Hindlimb muscle (tissue), 1 donor: ENCODE data around the gene BANP. TPM values are rescaled to one million over a fixed set of nuclear protein-coding genes. Genes with fewer than 3 reads are reported as not detected.
"Not testable (repeated sequence)": the region's sequence is repeated elsewhere in the genome, so short reads cannot be mapped to it uniquely, and the experiment has no call there.

ENCODE experiments used
- DNase-seq: peaks from one replicate; pipeline ENCODE4 v3.0.0-alpha.2; 2013
- polyA plus RNA-seq: library from polyadenylated mRNA; unstranded; fragments of 120-200 nt; gene quantifications from one replicate; pipeline ENCODE4 v1.2.1, GENCODE V29; 2013; ENCODE audit not compliant: insufficient read length

Gene BANP
- polyA plus RNA-seq, 1 donor: 16.9 TPM

DNA sequence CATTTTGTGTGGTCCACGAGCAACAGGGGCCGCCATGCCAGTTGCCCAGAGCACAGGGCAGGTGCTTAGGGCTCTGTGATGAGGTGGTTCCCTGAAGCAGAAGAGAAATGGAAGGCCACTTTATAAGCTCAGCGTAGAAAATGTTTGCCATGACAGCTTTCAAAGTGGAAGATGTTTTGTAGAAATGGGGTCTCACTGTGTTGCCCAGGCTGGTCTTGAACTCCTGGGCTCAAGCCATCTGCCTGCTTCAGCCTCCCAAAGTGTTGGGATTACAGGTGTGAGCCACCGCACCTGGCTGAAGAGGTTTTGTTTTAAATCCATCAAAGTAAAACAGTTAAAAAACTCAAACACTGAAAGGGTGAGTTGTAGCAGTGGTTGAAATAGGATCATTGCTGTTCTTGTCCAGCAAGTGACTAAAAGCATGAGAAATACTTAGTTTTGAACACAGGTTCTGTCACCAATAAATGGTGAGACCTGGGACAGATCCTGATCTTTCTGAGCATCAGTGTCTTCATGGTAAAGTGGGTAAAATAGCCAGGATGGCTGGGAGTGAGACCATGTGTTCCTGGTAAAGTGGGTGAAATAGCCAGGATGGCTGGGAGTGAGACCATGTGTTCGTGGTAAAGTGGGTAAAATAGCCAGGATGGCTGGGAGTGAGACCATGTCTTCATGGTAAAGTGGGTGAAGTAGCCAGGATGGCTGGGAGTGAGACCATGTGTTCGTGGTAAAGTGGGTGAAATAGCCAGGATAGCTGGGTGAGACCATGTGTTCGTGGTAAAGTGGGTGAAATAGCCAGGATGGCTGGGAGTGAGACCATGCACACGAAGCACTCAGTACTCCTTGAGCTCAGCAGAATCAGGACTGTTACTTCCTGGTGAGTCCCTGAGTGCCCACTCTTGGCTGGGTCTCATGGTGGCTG is 46.0 kb downstream of the BANP start:
- no peak for DNase-seq

DNA sequence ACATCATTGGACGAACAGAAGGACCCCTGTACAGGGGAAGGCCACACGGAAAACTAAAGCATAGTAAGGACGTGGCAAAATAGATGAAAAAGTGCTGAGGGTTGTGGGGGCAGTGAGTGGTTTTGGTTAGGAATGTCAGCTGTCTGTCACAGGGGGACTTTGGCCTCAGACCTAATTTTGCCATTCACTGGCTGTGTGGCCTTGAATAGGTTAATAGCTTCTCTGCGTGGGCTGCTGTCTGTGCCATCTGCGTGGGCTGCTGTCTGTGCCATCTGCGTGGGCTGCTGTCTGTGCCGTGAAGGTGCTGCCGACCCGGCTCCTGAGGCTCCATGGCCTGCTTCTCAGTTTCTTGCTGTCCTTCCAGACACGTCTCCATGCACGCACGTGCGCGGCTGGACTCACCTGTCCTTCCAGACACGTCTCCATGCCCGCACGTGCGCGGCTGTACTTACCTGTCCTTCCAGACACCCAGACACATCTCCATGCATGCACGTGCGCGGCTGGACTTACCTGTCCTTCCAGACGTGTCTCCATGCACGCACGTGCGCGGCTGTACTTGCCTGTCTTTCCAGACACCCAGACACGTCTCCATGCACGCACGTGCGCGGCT is 47.1 kb downstream of the BANP start:
- not testable (repeated sequence) for DNase-seq

DNA sequence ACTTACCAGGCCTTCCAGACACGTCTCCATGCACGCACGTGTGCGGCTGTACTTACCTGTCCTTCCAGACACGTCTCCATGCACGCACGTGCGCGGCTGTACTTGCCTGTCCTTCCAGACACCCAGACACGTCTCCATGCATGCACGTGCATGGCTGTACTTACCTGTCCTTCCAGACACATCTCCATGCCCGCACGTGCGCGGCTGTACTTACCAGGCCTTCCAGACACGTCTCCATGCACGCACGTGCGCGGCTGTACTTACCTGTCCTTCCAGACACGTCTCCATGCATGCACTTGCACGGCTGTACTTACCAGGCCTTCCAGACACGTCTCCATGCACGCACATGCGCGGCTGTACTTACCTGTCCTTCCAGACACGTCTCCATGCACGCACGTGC is 47.8 kb downstream of the BANP start:
- DNase-seq: not testable (repeated sequence)

DNA sequence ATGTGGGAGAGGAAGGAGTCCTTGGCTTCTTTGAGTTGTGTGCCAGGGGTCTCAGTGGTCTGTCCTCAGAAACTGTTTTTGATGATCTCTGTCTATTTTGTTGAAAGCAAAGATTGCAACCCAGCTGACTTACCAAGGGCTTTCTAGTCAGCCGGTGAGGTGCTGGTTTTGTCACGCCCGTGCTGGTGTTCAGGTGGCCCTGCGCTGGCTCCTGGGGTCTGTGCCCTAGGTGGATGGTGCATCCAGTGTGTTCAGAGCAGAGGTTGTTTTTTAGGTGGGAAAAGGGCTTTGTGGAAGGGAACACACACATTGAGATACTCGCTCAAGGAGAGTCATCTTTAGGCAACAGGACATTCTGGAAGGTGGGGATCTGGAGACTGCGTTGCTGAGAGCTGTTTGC is 51.0 kb downstream of the BANP start:
- DNase-seq: no peak

DNA sequence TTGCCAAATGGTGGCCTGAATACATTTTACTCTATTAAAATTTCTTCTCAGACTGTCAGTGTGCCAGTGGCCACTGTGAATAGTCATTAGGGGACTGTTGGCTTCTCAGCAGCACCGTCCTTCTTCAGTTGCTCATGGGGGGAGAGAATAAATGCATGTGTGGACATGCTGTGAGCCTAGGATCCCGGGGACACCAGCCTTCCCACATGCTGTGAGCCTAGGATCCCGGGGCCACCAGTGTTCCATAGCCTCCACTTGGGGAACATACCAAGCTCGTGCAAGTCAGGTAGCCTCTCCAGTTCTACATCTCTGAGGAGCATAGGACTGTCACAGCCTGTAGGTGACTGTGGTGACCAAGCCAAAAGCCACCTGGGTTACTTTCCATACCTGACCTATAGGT is 51.5 kb downstream of the BANP start:
- DNase-seq: no peak

DNA sequence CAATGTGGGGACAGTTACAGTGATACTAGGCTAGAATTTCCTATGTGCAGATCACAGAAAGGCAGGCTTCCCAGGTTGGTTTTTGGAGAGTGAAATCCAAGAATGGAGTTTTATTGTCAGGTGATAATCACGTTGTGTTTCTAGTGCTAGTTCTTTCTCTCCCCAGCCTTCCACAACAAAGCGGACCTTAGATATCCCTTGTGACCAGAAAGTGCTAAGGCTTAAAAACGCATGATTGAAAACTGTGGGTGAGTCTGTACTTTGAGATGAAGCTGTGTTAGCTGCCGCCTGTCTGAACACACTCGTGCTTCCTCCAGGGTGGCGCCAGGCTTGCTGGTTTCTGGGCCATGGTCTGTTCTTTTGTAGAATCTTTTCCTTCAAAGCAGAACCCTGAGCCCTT is 52.1 kb downstream of the BANP start:
- DNase-seq: no peak

DNA sequence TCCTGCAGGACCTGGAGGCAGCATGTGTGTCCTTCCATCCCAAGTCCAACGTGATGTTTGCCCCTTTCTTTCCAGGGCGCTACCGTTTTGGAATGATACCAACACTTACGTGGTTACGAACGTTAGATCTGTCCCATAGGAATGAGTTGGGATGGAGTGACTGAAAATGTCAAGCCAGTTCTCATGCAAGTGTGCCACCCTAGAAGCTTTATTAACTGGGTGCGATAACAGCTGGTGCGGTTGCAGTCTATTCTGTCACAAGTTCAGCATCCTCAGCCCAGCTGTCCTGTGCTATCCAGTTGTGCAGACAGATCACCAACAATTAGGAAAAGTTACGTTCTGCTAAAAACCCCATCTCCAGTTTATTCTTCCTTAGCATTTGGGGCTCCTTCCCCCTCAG is 52.5 kb downstream of the BANP start:
- no peak for DNase-seq

DNA sequence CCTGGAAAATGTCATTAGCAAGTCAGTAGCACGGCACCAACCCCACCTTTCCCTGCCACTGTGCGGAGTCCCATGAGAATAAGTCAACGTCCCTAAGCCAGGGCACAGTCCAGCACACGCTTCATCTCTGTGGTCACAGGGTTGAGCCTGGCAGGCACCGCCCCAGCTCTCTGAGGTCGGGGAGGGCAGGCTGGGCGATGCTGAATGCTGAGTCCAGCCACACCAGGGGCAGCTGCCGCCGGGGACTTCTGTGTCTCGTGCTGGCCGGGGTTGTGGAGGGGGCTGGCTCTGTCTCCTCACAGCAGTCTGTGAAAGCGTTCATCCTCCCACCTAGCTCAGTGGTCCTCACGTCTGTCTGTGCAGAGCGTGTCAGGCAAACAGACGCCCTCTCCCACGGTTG is 53.2 kb downstream of the BANP start:
- no peak for DNase-seq

DNA sequence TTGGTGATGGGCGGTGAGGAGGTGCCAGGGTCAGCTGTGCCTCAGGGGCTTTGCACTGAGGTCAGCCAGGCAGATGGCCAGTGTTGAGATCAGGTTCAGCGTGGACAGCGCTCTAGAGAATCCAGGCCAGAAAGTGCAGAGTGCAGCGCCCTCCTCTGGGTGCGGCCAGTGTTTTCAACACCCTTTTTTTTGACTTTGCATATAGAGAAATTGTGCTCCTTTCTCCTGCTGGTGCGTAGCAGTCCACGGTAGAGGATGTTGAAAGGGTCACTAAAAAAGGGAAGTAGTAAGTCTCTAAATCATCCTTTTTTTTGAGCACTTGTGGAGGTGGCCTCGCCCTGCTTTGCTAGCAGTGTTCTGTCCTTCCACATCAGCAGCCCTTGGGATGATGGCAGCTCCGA is 53.9 kb downstream of the BANP start:
- DNase-seq: no peak

DNA sequence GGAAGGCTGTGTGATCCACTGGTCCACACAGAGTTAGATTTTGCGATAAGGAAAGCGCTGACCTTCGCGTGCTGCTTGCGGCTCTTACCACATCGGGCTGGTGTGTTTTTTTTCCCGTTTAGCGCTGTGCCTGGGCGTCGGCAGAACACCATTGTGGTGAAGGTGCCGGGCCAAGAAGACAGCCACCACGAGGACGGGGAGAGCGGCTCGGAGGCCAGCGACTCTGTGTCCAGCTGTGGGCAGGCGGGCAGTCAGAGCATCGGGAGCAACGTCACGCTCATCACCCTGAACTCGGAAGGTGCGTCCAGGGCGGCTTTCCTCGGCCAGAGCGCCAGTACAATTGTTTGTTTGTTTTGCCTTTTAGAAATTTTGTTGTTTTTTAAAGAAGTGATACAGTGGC is 54.7 kb downstream of the BANP start:
- DNase-seq: no peak

DNA sequence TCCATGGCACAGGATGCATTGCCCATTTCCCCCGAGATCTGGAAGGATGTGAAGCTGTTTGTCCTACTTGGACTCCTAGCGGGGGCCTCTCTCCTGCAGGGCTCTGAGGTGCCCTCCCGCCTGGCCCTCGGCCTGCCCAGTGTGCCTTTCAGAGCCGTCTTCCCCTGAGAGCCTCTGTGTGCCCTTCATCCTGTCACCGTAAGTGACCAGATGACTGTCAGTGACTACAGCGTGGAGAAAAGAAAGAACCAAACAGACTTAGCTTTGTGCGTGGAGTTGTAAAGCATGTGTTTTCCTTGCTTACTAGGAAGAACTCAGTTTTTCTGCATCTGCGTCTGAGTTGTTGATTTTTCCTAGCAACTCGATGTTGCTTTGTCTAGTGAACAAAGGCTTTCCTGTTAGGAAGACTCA is 56.1 kb downstream of the BANP start:
- no peak for DNase-seq

DNA sequence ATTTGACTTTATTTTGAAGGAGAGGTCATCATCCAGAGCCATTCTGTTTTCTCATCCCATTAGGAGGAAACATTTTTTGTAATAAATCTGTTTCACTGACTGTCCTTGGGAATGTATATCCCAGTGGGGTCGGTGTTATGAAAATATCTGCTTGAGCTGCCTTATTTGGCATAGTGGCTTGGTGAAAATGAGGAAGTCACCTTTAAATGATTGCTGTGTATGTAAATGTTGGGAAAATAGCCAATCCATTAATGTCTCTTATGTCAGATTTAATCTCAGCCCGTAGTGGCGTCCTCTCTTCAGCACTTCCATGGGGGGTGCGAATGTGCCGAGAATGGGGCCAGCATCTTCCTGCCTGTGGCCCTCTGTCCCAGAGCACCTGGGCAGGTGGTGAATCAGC is 57.6 kb downstream of the BANP start:
- DNase-seq: no peak

DNA sequence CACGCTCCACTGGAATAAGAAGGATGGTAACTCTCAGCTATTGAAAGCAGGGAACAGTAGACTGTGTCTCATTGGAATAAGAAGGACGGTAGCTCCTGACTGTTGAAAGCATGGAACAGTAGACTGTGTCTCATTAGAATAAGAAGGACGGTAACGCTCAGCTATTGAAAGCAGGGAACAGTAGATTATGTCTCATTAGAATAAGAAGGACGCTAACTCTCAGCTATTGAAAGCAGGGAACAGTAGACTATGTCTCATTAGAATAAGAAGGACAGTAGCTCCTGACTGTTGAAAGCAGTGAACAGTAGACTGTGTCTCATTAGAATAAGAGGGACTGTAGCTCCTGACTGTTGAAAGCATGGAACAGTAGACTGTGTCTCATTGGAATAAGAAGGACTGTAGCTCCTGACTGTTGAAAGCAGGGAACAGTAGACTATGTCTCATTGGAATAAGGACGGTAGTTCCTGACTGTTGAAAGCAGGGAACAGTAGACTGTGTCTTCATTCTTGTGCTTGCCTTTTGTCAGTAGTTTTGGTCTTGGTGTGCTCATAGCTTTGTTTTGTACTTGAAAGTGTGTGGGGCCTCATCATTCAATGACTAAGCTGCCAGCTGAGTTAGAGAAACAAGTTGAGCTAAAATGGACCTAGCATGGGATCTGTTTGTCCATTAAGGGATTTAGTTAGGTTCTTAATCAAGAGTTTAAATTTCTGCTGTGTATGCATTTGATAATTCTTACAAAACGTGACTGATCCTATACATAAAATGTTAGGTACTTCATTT is 58.5 kb downstream of the BANP start:
- no peak for DNase-seq

DNA sequence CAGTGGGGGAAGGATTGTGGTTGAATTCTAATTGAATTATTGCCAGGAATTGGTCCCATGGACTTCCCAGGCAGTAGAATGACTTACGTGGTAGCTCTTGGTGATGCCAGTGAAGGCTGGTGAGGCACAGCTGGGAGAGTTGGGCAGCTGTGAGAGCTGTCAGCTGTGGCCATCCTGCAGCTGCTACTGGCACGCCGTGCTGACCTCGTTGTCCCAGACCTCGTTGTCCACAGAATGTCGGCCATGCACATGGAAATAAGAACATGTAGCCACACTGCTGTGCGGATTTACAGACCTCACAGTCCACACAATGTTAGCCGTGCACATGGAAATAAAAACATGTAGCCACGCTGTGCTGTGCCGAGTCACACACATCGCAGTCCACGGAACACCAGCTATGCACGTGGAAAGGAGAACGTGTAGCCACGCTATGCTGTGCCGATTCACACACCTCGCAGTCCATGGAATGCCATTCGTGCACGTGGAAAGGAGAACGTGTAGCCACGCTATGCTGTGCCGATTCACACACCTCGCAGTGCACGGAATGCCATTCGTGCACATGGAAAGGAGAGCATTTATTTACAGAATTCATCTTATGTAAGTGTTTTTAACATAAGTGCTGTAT is 59.2 kb downstream of the BANP start:
- DNase-seq: no peak

DNA sequence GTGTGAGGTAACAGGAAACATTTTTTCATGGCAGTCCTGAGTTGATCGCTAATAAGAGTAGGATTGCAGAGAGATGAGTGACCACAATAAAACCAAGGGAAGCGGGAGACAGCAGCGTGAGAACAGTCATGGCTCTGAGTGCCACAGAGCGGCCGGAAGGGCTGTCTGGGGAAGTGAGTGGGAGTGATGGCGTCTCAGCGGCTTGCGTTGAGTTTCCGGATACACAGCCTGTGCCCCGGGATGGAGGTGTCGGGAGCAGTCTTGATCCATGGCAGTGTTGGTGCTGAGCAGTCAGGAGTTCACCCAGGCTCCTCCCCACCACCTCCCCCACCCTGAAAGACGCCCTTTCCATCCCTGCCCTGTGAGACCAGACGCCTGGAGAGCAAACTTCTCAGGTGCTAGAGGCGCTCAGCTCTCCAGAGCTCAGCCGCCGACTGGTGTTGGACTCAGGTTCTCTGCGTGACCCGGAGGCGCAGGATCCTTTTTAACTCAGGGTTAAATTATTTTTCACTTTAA is 59.8 kb downstream of the BANP start:
- no peak for DNase-seq

DNA sequence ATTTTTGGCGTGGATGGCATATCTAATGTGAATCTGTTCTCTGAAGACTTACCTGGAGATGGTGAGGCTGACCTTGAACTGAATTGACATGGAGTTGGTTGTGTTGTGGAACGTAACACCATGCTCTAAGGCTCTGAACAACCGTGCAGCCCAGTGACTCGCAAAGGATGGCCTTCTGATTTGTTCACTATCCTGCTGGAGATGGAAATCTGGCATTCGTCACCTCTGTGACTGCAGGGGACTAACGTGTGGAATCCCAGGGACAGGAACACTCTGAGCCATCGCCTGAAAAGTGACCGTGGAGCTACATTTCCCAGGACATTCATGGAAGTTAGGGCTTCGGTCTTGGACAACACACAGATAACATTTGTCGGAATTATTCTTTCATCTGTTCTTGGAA is 61.1 kb downstream of the BANP start:
- no peak for DNase-seq

DNA sequence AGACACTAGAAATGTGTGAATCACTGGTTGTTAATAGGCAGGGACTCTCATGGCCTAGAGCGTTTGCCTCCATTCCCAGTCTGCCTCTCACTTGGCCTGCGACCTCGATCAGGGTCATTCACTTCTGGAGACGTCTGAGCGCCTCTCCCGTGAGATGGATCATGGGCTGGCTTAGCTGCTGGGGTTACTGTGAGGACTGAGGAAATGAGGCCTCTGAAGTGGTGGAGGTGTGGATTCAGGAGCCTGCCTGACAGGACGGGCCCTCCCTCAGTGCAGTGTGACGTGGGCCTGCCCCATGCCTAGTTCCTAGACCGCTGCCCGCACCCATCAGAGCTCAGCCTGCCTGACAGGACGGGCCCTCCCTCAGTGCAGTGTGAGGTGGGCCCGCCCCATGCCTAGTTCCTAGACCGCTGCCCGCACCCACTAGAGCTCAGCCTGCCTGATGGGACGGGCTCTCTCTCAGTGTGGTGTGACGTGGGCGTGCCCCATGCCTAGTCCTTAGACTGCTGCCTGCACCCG is 61.9 kb downstream of the BANP start:
- DNase-seq: no peak

DNA sequence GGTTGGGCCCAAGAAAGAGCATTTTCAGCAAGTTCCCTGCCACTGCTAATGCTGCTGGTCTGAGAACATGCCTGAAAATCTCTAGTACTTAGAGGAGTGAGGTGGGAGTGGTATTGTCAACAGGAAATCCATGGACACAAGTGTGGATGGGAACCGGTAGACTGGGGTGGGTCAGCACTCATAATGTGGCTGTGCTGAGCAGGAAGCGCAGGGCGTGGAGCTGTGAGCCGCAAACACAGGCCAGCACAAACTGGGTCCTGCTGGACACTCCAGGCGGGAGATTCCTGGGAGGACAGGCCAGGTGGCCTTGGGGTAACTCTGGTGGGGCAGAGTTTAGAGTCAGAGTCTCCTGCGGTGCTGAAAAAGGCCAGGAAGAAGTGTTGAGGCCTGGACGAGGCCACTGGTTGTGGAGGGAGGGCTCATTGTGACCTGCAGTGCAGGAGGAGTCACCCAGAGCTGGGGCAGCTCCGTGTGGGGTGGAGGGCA is 62.6 kb downstream of the BANP start:
- no peak for DNase-seq

DNA sequence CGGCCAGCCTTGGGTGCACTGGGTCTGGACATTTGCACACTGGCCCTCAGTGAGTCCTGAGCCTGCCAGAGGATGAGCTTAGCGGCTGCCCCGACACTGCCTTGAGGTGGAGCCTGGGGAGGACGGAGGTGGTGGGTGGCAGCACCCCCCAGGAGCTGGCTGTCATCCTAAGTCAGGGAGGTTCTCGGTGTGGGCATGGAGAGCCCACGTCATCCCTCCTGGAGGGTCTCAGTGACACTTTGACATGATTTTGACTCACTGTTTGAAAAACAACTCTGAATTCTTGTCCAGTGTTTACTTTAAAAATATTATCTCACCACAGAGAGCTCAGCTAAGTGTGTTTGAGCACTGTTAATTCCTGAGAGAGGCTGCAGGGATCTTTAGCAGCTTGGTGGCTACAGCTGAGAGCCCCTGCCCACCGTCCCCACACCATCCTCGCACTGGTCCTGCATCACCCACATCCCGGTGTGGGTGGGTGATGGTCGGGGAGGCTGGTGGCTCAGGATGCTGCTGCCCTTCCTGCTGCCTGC is 63.1 kb downstream of the BANP start:
- DNase-seq: no peak

DNA sequence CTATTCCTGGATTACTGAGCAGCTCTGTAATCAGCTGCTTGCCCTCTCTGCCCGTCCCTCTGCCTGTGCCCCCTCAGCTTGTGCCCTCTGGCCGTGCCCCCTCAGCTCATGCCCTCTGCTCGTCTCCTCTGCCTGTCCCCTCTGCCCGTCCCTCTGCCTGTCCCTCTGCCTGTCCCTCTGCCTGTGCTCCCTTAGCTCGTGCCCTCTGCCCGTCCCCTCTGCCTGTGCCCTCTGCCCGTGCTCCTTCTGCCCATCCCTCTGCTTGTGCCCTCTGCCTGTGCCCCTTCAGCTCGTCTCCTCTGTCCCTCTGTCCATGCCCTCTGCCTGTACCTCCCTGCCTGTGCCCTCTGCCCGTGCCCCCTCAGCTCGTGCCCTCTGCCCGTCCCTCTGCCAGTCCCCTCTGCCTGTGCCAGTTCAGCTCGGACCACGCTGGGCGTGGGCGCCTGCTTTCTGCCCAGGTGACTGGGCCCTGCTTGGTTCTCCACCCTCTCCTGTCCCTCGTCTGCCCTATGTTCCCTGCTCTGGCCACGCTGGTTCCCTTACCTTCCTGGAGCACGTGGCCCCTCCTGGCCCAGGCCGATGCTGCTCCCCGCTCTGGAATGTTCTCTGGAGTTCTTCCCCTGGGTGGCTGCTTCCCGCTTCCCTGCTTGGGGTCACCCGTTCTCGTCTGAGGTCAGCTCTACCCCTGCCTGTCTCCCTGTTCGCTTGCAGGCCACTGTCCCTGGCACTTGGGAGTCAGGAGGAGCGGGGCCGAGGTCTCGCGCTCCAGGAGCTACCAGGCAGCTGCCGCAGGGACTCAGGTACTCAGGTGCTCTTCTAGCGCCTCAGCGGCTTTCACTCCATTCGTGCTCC is 63.9 kb downstream of the BANP start:
- DNase-seq: no peak

DNA sequence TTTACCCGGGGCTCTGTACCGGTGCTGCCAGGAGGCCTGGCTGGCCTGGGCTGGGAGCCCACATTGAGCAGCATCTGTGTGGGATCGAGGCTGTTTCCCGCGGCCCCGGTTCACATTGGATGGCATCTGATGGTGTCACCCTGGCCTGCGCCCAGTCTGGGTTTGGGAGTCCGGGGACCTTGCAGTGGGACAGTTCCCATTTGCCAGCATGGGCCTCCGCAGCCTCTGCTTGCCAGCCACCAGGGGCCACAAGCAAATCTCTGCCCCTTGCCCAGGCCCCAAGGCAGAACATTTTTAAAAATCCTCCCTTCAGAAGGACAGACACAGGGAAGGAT is 64.5 kb downstream of the BANP start:
- DNase-seq: no peak
